Occipital lobe (tissue), 2 donors: ENCODE data around the gene GRM8. TPM values are rescaled to one million over a fixed set of nuclear protein-coding genes. Genes with fewer than 3 reads are reported as not detected.
"Not testable (repeated sequence)": the region's sequence is repeated elsewhere in the genome, so short reads cannot be mapped to it uniquely, and the experiment has no call there.

Experiments
- DNase-seq: peaks from one replicate; lab custom pipeline; 2025; lab: John Stamatoyannopoulos, UW
- total RNA-seq: library from RNA; depleted of rRNA; stranded (reverse); fragments of >200 nt; gene quantifications from one replicate; pipeline ENCODE4 v1.2.3, GENCODE V29; 2014

The GRM8 gene
- total RNA-seq, 1 donor from 2014 or later = 3.7 TPM

GRCh38 chr7:126727930-126728391 lies 524.8 kb downstream of the GRM8 start:
- DNase-seq = no peak

DNA sequence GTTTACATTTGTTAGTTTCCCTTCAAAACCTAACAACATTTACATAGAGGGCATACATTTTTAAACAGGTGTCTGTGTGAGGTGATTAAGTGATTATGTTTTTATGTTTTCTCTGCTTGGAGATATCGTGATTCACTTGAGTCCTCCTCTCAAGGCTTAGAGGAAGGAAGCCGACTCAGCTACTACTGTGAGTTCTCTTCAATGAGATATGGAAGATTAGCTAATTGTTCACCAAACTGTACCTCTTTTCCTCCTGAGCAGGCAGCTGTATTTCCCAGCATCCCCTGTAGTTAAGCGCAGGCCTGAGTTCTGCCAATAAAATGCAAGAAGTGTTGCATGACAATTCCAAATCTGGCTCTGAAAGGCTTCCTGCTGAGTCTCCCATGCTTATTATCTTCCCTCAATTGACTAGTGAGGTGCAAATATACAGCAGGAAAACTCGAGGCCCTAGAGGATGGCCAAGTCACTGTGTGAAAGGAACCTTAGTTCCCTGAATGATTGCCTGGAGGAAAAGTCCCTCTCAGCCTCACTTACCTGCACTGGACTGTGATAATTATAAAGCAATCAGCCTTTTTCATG lies 528.7 kb downstream of the GRM8 start:
- DNase-seq = no peak

DNA sequence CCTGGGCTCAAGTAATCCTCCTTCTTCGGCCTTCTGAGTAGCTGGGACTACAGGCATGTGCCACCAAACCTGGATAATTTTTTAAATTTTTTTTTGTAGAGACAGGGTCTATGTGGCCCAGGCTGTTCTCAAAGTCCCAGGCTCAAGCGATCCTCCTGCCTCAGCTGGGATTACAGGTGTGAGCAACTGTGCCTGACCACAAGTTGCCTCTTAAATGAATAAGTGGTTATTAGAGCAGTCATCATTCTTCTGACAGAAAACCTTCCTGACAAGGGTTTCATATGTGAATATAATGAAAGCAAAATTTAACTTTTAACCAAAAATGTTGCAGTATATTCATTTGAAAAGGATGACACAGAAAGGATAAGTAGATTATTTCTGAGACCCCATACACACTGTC lies 532.5 kb downstream of the GRM8 start:
- no peak for DNase-seq

DNA sequence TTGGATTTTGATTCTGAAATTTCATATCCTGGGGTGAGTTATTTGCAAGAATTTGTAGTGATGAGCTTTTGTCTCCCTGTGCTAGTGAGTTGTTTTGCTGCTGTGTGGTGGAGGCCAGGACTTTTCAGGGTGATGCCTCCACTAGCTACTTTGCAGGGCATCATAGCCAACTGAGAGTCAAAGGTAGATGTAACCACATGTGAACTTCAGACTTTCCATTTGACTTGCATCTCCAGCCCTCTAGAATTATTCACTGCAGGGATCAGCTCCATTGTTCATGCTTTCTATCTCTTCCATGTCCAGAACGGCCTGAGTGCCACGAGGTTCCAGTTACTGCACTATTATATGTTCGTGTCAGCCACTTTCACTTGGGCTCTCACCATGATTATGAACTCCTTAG lies 534.3 kb downstream of the GRM8 start:
- DNase-seq = no peak

GRCh38 chr7:126716321-126716720 lies 536.4 kb downstream of the GRM8 start:
- no peak for DNase-seq

GRCh38 chr7:126715076-126715475 lies 537.7 kb downstream of the GRM8 start:
- no peak for DNase-seq

DNA sequence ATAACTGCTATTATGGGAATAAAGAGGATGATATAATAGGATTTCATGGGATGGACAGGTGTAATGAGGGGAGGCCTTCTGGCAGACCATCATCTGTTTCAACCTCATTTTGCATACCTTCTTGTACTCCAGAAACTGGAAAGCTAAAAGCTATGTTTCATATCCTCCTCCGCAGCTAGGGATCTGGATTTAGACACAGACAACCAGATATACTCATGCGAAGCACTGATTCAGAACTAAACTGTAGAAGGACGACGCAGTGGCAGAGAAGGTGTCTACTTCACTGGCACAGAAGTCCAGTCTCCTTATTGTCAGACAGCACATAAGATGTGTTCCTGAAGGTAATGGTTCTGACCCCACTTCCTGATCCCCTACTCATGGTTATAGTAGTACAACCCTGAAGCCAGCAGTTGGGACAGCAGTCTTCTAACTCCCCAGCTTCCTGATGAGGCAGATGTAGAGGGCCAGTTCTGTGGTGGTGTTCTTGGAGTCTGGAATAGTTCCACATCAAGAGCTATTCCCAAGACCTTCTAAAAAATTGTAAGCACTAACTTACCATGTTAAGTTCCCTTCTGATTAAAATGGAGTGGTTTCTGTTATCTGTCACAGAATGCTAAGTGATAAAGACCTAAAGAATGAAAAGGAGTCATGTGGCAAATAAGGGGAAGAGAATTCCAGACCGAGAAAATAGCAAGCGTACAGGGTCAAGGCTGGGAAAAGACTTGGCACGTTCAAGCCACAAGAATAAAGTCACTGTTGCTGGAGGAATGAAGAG lies 550.3 kb downstream of the GRM8 start:
- no peak for DNase-seq

GRCh38 chr7:126700807-126701604 lies 551.7 kb downstream of the GRM8 start:
- DNase-seq = peak; percentile 8

GRCh38 chr7:126699707-126700106 lies 553.0 kb downstream of the GRM8 start:
- no peak for DNase-seq

DNA sequence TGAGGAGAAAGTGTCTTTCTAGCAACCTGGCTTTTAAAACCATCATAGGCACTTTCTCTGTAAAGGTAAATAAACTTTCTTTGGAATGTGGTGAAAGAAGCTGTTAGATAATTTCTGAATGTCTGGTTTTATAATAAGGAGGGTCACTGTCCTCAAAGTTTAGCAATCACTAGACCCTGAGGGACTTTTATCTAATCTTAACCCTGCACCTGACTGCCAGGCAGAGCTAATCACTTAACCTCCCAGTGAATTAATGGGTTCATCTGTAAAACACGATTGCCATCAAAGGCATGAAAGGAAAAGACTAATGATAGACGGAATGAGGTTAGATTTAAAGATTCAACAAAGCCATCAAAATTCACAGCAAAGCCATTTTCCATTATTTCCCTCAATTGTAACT lies 553.8 kb downstream of the GRM8 start:
- no peak for DNase-seq

DNA sequence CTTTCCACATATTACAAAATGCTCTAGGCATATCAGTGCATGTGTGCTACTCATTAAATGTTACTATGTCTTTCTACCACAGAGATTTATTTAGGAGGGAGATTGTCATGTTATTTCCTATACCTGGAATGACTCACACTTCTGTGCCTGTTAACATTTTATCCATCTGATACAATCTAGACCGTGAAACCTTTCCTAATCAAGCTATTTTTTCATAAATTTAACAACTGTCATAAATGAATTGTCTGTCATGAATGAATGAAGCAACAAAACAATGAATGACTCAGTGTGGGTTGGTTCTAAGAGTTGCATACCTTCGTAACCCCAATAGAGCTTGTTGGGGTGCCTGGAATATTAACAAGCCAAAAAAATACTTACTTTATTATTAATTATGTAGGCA lies 554.3 kb downstream of the GRM8 start:
- DNase-seq = no peak

DNA sequence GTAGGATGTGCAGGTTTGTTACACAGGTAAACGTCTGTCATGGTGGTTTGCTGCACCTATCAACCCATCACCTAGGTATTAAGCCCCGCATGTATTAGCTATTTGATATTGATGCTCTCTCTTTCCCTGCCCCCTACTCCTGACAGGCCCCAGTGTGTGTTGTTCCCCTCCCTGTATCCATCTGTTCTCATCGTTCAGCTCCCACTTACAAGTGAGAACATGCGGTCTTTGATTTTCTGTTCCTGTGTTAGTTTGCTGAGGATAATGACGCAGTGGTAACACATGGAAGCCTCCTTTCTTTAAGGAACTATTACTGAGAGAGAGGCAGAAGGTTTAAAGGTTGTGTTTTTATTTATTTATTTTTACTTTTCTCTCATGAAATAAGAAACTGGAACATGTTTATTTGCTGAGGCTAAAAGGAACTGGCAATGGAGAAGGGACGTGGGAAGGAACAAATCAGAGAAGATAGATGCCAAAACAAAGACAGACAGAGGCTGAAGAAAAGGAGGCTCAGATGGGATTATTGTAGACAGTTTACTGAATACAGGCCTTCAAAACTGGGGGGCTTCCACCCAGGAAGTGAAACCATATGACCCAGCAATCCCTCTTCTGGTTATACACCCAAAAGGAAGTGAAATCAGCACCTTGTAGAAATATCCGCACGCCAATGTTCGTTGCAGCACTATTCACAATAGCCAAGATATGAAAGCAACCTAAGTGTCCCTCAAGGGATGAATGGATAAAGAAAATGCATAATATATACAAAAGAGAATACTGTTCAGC lies 556.3 kb downstream of the GRM8 start:
- DNase-seq = no peak

GRCh38 chr7:126690848-126691751 lies 561.6 kb downstream of the GRM8 start:
- DNase-seq = no peak

DNA sequence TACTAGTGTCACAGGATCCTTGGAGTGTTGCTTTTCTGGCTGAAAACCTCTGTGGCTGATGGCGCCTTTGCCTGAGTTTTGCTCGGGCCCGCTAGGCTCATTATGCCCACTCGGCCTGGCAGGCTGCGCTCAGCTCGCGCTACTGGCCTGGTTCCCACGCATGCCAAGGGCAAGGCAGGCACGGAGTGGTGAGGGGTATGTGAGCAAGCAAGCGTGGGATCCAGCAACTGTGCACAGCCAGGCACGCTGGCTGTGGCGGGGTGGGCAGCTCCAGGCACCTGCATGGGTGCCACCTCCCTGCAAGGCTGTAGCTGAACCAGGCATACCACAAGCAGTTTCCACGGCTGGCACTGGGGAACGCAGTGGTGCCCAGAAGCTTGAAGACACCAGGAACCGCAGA lies 562.6 kb downstream of the GRM8 start:
- no peak for DNase-seq

DNA sequence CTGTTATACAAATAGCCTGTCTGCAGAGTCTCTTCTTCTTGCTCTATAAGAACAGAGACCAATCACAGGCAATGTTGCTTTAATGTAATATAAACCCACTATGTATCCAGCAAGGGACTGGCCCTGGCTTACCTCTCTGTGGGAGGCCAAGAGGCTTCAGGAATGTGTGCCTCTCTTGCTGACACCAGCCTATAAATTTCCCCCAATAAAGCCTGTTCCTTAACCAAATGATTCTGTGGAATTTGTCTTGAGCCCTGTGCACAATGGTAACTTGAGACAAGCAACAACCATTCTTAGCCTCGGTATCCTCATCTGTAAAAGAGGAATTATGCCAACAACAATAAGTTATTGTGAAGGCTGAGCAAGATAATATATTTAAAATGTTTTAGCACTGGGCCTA lies 563.7 kb downstream of the GRM8 start:
- DNase-seq = no peak

GRCh38 chr7:126686474-126686873 lies 566.3 kb downstream of the GRM8 start:
- no peak for DNase-seq

GRCh38 chr7:126685596-126685995 lies 567.1 kb downstream of the GRM8 start:
- DNase-seq = no peak

DNA sequence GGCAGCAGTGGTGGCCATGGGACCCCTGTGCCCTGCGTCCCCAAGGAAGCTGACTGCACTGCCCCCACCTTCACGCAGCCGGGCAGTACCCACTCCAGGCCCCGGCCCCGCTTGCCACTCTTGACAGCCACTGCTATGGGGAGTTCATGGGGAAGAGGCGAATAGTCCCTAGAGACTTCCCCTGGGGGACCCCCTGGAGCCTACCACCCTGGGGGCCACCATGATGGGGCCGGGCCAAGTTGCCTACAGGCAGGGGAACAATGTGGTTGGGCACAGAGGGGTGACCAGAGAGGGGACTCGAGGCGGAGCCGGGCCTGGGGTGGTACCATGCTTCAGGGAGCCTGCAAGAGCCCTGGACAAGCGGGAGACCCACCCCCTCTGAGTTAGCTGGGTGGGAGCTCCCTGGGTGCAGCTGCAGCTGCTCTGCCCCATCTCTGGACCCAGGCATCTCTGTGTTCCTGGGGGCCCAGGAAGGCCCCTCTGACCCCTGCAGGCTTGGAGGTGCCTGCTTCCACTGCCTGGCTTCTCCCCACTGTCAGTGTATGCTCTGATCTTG lies 567.6 kb downstream of the GRM8 start:
- DNase-seq = no peak

GRCh38 chr7:126682176-126682575 lies 570.6 kb downstream of the GRM8 start:
- no peak for DNase-seq

DNA sequence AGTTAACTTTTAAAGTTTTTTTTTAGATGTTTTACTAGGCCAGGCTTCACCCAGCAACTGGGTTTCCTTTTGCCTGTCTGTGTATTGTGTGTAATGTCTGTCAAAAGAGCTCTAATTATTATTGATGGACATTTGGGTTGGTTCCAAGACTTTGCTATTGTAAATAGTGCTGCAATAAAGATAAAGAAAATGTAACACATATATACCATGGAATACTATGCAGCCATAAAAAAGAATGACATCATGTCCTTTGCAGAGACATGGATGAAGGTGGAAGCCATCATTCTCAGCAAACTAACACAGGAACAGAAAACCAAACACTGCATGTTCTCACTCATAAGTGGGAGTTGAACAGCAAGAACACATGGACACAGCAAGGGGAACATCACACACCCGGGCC lies 584.0 kb downstream of the GRM8 start:
- DNase-seq = not testable (repeated sequence)
